GM18519 (cell line): Measurements from ENCODE around the gene OSBPL7.

ENCODE experiments used
- ATAC-seq: cut with Tn5 transposase; IDR thresholded peaks from one replicate; pipeline ENCODE4 v1.9.1; 2021; ENCODE audit warnings: mild to moderate bottlenecking, moderate library complexity; ENCODE audit not compliant: unreplicated experiment, low FRiP score

The OSBPL7 gene

DNA sequence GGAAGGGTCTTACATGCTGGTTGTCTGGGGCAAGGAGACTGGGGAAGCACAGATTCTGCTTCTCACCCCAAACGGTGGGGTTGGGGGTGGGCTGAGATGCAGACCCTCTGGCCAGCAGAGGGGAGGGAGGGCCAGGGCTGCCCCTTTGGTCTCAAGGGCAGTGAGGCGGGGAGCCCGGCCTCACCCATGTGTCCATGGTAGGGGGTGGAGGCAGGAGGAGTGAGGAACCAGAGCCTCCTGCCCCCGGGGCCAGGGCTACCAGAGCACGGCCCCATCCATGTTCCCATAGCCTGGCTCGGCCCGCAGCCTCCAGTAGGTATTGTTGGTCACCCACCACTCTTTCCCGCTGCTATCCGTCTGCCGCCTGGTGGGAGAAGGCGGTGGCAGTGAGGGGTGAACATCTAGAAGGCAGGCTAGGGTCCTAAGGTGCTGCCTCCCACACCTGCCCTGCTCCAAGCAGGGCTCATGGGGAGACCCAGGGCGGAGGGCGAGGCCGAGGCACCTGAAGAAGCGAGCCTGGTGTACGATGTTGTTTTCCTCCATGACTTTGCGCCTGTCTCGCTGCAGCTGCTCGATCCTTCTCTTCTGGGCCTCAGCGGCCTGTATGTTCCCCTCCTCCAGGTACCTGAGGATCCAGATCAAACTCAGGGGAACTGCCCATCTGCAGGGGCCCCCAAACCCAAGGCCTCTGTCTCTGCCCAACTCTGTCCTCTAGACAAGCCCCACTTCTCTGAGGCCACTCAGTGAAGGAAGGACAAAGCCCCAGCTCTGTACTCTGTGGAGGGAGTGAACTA, 13.4 kb downstream of the OSBPL7 start:
- no peak for ATAC-seq

- ATAC-seq: no peak
Observed at GRCh38 chr17:47807421-47807820, 14.2 kb downstream of the OSBPL7 start.

- no peak for ATAC-seq
Observed at GRCh38 chr17:47806913-47807255, 14.7 kb downstream of the OSBPL7 start.

GRCh38 chr17:47806026-47806912, 15.3 kb downstream of the OSBPL7 start:
- no peak for ATAC-seq

DNA sequence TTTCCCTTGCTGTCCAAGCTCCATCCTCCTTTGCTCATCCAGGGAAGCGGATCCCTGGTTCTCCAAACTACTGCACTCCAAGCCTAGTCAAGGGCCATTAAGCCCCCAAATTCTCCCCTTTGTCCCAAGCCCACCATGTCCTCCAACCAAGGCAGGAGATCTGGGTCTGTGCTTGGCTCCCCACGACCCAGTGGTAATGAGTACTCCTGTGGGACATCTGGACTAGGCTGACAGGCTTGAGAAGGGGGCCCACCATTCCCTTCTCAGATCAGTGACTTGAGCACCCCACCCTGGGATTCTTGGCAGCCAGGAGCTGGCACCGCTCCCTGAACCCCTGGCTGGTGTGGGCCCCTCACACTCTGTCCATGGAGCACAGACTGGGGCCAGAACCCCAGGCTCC, 17.1 kb downstream of the OSBPL7 start:
- no peak for ATAC-seq

GRCh38 chr17:47803751-47804150, 17.8 kb downstream of the OSBPL7 start:
- no peak for ATAC-seq

GRCh38 chr17:47803201-47803600, 18.4 kb downstream of the OSBPL7 start:
- ATAC-seq: no peak

DNA sequence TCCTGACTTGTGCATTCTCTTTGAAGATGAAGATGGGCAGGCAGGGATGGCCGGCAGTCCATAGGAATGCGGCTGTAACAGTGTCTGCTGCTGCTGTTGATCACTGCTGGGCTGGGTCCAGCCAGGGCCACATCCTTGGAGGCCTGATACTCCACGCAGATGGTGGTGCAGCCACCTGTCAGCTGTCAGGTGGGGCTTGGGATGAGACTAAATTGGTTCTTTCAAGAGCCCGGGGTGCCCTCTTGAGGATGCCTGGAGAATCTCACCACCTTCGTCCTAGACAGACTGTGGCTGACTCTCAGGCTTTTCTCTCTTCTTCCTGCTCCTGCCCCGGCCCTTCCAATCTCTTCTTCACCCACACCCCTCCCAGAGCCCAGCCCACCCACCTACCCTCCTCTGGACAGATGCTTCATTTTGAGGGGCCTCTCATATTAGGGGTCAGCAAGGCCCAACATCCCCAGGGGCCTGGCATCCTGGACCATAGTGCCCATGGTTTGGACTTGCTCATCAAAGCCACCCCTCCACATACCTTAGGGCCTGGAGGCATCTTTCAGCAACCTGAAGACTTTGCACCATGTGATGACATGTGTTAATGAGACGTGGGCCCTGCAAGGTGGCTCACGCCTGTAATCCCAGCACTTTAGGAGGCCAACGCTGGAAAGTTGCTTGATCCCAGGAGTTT, 19.1 kb downstream of the OSBPL7 start:
- no peak for ATAC-seq

- ATAC-seq: no peak
Observed at GRCh38 chr17:47801906-47802305, 19.7 kb downstream of the OSBPL7 start.

DNA sequence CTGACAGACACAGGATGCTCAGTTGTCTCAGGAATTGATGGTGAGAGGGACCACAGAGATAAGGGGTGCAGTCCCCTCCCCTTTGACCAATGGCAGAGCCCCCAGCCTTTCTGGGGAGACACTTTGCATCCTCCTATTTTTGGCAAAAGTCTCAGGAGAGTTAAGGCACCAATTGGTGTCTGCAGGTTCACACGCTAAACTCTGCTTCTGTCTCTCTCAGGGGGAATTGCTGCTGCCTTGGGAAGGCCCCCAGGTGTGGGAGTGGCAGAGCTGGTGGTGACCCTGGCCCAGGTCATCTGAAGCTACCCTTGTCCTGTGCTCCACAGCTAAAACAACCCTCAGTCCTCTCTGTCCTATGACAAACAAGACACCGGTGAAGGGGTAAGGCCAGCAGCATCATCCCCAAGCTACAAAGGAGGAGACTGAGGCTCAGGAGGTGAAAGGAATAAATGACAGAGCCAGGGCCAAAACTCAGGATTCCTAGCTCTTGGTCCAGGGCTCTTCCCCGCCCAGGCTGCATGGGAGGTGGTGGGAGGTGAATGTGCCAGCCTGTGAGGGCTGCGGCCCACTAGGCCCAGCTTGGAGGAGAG, 20.3 kb downstream of the OSBPL7 start:
- ATAC-seq: no peak

GRCh38 chr17:47800686-47801085, 20.9 kb downstream of the OSBPL7 start:
- no peak for ATAC-seq

- no peak for ATAC-seq
Observed at GRCh38 chr17:47797797-47798196, 23.8 kb downstream of the OSBPL7 start.

- ATAC-seq: no peak
Observed at GRCh38 chr17:47792979-47793378, 28.6 kb downstream of the OSBPL7 start.

DNA sequence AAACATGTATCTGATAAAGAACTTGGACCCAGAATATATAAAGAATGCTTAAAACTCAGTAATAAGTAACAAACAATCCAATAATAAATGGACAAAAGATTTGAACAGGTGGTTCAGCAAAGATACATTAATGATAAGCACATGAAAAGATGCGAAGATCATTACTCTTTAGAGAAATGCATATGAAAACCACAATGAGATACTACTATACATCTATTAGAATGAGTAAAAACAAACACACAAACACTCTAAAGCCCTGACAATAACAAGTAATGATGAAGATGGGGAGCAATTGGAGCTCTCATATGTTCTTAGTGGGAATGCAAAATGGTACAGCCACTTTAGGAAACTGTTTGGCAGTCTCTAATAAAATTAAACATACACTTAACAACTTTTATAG, 29.1 kb downstream of the OSBPL7 start:
- ATAC-seq: no peak

DNA sequence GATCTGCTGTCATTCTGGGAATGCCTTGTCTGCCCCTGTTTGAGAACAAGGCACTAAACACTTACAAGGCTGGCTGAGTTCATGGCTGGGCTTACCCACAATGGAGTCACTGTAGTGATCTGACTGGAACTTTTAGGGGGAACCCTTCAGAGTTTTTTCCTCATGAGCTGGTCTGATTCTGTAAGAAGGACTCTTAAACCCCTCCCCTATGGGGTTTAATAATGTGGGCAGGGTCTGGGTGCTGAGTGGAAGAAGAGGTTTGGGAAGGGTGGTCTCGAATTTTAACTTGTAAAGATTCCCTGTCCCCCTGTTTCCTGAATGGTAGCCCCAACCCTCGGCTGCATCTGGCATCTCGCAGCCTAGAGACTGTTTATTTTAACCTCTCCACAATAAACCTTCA, 30.6 kb downstream of the OSBPL7 start:
- no peak for ATAC-seq

- no peak for ATAC-seq
Observed at GRCh38 chr17:47789611-47790561, 31.7 kb downstream of the OSBPL7 start.

DNA sequence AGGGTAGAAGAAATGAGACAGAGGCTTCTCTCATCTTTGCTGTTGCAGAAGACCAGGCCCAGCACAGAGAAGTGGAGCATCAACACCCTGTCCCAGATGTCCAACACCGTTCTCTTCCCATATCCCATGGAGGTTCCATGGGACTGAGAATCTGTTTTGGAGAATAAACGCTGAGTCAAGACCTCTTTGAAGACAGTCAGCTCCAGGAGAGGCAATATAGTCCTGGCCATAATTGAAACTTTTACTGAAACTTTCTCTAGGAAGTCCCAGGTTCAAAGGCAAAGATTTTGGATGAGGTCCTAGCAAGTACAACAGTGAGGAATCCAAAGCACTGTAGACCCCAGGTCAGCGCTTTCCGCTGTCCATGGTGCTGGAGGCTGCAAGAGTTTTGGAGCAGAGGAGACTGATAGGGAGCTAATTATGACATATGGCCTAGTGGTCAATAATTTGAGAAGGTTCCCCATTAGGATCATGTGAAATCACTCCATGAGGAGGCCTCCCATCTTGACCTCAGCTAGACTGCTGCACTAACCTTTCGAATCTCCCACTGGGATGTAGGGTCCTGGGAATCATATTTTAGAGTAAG, 36.0 kb downstream of the OSBPL7 start:
- no peak for ATAC-seq

DNA sequence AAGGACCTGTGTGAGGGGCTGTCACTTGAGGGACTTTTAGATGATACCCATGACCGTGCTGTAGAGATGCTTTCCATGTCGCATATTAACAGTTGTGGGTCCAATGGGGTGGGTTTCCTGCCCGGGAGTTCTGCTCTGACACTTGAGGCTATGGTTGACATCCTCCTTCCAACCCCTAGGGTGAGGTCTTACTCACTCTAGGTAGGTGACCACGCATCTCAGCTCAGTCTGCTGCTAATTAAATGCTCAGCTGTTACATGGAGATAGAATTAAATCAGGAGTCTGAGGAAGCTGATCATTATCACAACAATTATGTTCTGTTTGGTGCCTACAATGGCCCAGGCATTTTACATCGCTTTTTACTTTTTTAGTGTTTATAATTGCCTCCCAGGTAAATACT, 40.2 kb downstream of the OSBPL7 start:
- ATAC-seq: no peak

GRCh38 chr17:47778184-47778635, 43.4 kb downstream of the OSBPL7 start:
- ATAC-seq: no peak
